Astrocyte of the spinal cord (primary cell): ENCODE results near the gene SATB2.
A peak's percentile ranks its signal among the peaks of the same experiment; 100 is the strongest.

ENCODE experiments used
- DNase-seq: peaks from one replicate; pipeline ENCODE4 v3.0.0; 2011; ENCODE audit warnings: low read depth, low spot score
- H3K4me3 ChIP-seq: 2 replicates; pipeline ENCODE4 v1.5.1; 2011; ENCODE audit warnings: low read depth, mild to moderate bottlenecking, low read length, moderate library complexity
- CTCF ChIP-seq: IDR thresholded peaks from 2 replicates; pipeline ENCODE4 v1.5.1; 2012; ENCODE audit warnings: low read depth, mild to moderate bottlenecking, low read length, inconsistent platforms
- in situ Hi-C: cut with HindIII; loops from 2 replicates; pipeline ENCODE4 v1.10.0; 2017; ENCODE audit warnings: low sequenced_read_pairs

The SATB2 gene

DNA sequence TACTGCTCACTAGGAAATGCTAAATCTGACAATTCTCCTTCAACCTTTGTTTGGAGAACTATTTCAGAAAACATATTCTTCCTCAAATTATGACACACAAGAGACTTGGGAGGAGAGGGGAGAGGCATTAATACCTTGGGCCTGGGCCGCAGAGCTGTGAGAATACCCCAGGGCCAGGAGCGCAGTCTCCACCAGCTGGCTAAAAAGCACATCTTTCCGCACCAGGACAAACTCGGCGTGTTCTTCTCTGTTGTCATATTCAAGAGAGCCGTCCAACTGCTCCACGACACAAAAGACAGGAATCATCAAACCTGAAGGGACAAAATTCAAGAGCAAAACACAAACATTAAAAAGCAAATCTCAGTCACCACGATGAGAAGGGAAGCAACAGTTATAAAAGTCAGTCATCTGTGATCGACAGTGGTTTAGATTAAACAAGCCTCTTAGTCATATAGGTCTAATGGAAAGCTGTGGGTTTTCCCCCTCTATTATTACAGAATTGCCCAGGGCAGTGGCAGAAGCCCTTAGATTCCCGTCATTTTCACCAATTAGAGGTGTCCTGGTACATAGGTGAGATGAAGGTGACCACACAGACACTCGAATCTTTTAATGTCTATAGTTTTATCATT is 24.4 kb downstream of the SATB2 start:
- no peak for TF ChIP-seq CTCF
- no peak for DNase-seq
- in situ Hi-C loops = no loop called here
- H3K4me3 ChIP-seq = no peak overlapping the region

DNA sequence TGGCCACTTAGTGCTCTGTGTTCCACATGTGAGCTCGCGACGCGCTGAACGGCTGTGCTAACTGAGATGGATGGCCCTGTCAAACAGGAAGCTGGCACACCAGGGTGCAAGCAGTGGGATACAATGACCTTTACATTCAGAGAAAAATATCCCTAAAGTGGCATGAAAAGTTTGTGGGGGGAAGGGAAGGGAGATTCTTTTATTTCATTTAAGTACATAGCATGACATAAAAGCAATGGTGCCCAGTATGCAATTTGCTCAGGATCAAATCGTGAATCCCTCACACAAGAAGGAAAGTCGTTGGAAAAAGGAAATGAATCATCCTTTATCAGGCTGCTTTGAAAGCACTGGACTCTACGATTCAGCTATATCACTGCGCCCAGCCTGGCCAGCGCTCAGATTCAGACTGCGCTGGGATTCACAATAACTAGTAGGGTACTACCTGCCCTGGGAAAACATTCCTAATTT is 26.0 kb downstream of the SATB2 start:
- H3K4me3 ChIP-seq = no peak overlapping the region
- TF ChIP-seq CTCF = no peak
- DNase-seq = peak; percentile 76
- in situ Hi-C loops = no loop called here

DNA sequence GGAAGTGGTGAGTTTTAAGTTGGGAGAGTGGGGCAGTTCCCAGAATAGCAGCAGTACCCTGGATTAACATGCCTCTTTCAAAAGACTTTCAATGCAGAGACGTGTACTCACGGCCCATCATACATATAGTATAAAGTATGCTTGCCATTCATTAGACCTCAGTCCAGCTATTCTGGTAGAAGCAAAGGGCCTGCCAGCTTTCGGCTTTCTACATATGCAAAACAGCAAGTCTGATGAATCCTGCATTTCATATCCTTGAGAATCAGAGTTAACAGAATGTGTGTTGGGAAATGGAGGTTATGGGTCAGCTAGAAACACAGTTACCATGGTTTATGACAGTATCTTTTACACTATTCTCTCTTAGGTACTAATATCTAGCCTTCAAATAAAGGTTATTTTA is 27.5 kb downstream of the SATB2 start:
- no peak for DNase-seq
- H3K4me3 ChIP-seq = no peak overlapping the region
- in situ Hi-C loops = no loop called here
- no peak for TF ChIP-seq CTCF

DNA sequence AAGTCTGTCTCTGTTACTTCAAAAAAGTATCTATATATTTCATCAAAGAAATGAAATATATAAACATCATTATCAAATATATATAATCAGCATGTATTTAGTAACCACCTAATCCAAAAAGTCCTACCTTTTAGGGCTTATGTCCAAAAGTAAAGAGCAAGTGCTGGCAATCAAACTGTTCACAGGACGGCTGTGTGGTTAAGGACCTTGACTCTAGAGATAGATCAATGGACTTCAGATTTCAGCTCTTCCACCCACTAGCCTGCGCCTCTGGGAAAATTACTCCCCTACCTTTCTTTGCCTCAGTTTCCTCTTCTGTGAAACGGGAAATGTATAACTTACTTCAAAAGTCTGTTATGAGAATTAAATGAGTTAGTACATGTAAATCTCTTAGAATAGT is 29.4 kb downstream of the SATB2 start:
- in situ Hi-C loops = no loop called here
- H3K4me3 ChIP-seq = no peak overlapping the region
- DNase-seq = no peak
- TF ChIP-seq CTCF = no peak

DNA sequence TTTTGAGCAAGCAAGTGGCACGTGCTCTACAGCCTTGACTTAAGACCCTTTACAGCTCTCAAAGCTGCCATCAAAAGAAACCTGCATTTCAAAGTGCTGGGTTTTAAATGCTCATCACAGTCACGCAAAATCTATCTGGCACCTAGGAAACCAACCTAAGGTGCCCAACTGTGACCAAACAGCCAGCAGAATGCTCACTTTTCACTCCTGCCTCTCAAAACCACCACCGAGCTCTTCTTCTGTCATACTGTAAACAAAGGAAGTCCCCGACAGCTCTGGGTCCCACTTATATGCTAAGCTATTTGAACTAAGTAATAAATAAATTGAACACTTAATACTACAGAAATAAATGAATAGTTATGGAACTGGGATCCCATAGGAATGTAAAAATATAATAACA is 33.6 kb downstream of the SATB2 start:
- no peak for DNase-seq
- TF ChIP-seq CTCF = no peak
- in situ Hi-C loops = no loop called here
- H3K4me3 ChIP-seq = no peak overlapping the region

DNA sequence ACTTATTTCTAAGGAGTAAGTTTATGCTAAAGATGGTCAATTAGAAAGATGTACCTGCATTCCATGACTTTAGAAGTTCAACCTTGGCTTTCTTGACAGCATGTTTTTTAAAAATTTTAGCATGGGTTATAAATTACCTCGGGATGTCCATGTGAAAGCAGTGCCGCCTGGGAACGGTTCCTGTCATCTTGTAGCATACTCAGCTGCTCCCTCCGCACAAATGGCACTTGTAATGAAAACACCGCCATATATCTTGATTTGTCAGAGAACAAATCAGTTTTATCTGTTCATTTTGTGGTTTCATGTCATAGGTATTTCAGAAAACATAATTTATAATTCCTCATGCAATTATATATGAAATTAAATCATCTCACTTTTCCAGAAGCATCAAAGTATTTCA is 38.3 kb downstream of the SATB2 start:
- in situ Hi-C loops = no loop called here
- DNase-seq = no peak
- no peak overlapping the region for H3K4me3 ChIP-seq
- no peak for TF ChIP-seq CTCF
